Activated CD4-positive, CD25-positive, alpha-beta regulatory T cell treated with anti-CD3 and anti-CD28 coated beads, Interleukin-2, amount 50 U/mL, for 16 hours (primary cell): ENCODE data around the gene HAT1.

Source experiments
- DNase-seq: peaks from one replicate; pipeline ENCODE4 v3.0.0-alpha.2; 2020; ENCODE audit warnings: low read depth, low spot score

Gene HAT1

DNA sequence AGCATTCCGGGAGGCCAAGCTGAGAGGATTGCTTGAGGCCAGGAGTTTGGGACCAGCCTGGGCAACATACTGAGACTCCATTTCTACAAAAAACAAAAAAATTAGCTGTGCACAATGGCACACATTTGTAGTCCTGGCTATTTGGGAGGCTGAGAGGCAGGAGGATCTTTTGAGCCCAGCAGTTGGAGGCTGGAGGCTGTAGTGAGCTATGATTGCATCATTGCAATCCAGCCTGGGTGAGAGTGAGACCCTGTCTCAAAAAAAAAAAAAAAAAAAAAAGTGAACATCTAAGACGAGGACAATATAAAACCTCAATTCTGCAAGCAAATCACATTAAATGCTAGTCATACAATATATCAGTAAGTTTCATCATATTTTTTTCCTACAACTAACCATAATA is 2.8 kb upstream of the HAT1 start:
- DNase-seq, result no peak

DNA sequence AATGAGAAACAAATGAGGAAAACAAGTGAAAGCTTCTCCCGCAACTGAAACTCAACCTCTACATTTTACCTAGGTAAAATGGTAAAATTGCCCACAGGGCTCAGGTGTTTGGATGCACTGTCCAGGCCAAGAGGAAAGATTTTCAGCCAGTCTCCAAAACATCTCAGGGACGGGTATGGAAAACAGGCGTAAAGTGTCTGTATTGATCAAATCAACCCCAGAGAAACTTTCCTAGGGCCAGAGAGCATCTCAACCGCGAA is 361 bp upstream of the HAT1 start:
- DNase-seq, result no peak

DNA sequence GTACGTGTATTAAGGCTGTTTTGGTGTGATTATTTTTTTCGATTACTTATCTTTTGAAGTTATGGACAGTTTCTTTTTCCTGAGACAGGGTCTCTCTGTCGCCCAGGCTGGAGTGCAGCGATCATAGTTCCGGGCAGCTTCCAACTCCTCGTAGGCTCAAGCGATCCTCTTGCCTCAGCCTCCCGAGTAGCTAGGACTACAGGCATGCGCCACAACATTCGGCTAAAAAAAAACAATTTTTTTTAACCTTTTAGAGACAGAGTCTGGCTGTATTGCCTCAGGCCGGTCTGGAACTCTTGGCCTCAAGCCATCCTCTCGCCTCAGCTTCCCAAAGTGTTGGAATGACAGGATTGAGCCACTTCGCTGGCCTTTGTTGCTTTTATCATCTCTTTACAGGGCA is 945 bp downstream of the HAT1 start:
- no peak for DNase-seq

DNA sequence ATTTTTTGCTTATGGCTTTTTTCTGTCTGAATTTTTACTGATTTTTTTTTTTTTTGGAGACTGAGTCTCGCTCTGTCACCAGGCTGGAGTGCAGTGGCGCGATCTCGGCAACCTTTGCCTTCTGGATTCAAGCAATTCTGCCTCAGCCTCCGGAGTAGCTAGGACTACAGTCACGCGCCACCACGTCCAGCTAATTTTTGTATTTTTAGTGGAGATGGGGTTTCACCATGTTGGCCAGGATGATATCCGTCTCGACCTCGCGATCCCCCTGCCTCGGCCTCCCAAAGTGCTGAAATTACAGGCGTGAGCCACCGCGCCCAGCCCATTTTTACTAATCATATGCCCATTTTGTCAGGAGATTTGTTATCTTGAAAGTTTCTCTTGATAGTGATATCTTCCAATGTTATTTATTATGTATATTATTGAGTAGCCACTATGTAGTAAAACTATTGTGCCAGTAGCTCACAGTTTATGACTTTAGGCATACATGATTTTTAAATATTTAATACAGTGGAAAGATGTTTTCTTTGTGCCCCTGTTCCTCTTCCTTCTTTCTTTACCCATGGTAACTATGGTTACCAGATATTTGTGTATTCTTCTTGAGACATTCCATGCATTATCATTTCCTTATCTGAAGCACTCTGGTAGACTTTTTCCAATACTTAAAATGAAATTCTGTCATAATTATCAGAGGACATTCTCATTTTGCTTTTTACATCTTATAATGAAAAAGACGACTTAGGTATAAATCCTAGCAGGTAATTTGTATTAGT is 2.1 kb downstream of the HAT1 start:
- no peak for DNase-seq

DNA sequence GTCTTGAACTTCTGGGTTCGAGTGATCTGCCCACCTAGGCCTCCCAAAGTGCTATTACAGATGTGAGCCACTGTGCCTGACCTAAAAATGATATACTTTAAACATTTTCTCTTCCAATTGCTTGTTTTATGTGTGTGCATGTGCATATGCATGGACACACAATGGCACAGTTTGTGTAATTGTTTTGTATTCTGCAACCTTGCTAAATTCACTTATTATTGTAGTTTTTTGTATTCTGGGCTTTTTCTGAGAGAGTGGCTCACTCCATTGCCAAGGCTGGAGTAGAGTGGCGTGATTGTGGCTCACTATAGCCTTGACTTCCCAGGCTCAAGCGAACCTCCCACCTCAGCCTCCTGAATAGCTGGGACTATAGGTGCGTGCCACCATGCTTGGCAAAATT is 8.1 kb downstream of the HAT1 start:
- no peak for DNase-seq

DNA sequence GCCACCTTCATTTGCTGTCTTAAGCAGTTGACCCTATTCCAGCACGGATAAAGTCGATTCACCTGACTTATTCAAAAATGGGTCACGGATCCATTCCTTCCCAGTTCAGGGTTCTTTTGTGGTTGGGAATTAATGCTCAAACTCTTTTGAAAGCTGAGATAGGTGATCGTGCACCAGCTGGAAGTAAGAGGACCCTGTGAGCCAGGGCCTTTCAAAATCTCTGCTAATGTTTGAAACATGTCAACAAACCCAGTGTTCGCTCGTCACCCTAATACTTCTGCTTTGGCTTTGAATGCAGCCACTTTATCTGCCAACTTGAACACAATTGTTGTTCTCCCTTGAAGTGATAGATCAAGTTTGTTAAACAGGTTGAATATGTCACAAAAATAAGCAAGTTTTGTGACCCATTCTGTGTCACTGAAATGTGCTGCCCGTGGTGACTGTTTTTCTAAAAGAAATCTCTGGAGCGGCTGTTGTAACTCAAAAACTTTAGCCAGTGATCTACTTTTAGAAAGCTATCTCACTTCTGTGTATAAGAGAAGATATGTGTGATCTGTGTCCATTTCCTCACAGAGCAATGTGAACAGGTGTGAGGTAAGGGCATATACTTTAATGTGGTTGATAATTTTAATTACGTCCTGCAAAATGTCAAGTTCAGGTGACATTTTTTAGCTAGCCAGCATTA is 16.9 kb downstream of the HAT1 start:
- no peak for DNase-seq

DNA sequence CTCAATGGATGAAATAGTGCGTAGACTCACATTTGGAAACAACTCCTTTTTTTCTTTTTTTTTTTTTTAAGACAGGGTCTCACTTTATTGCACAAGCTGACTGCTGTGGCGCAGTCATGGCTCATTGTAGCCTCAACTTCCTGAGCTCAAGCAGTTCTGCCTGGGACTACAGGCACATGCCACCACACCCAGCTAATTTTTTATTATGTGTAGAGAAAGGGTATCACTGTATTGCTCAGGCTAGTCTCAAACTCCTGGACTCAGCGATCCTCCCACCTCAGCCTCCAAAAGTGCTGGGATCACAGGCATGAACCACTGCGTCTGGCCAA is 17.4 kb downstream of the HAT1 start:
- no peak for DNase-seq

DNA sequence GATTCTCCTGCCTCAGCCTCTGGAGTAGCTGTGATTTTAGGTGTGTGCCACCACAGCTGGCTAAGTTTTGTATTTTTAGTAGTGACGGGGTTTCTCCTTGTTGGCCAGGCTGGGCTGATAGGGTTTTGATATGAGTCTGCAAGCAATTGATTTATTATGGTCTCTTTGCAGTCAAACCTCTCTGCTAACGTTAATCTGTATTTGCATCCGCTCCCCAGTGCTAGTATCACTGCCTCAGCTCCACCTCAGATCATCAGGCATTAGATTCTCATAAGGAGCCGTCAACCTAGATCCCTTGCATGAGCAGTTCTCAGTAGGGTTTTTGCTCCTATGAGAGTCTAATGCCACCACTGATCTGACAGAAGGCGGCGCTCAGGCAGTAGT is 19.0 kb downstream of the HAT1 start:
- DNase-seq, result no peak

DNA sequence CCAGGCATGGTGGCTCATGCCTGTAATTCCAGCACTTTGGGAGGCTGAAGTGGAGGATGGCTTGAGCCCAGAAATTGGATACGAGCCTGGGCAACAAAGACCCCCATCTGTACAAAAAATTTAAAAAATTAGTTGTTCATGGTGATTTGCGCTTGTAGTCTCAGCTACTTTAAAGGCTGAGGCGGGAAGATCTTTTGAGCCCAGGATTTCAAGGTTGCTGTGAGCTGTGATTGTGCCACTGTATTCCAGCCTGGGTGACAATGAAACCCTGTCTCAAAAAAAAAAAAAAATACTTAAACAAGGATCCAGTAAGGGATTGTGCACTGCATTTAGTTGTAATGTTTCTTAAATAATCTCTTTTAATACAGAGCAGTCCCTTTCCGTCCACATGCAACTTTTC is 21.6 kb downstream of the HAT1 start:
- DNase-seq, result no peak

DNA sequence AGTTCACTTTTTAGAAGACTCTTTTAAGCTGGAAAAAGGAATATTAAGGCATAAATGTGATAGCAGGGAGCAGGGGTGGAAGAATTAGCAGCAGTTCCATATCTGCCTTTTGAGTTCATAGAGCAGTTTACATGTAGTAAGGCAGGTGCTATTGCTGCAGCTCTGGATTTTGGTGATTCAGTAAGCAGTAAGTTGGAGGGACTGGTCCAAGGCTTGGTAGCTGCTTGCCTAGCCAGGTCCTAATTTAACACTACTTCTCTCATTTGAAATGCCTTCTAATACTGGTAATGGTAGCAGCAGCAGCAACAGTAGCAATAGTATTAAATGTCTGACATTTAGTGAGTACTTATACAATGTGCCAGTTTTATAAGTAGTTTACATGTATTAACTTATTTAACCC is 30.0 kb downstream of the HAT1 start:
- DNase-seq, result no peak

DNA sequence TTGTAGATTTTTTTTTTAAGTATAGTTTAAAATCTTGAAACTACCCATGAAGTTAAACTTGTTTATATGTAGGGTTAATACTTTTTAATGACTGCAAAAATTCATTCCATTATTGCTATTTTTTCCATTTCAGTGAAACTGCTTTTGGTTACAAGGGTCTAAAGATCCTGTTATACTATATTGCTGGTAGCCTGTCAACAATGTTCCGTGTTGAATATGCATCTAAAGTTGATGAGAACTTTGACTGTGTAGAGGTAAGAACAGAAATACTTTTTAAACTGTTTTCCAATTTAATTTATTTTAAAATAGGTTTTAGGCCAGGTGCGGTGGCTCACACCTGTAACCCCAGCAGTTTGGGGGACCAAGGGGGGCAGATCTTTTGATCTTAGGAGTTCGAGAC is 30.5 kb downstream of the HAT1 start:
- no peak for DNase-seq

DNA sequence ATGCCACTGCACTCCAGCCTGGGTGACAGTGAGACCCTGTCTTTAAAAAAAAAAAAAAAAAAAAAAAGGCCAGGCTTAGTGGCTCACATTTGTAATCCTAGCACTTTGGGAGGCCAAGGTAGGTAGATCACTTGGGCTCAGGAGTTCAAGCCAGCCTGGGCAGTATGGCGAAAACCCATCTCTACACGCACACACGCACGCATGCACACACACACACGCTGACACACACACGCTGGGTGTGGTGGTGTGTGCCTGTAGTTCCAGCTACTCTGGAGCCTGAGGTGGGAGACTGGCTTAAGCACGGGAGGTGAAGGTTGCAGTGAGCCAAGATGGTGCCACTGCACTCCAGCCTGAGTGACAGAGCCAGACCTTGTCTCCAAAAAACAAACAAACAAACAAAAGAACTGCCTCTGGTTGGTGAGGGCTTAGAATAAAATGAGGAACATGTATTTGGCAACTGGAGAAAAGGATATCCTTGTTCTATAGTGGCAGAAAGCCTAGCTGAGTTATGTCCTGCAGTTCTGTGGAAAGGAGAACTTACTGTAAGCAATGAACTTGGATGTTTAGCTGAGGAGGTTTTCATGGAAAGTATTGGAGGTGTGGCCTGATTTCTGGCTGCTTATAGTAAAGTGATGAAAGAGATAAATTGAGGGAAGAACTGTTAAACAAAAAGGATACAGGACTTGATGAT is 34.0 kb downstream of the HAT1 start:
- DNase-seq, result no peak

DNA sequence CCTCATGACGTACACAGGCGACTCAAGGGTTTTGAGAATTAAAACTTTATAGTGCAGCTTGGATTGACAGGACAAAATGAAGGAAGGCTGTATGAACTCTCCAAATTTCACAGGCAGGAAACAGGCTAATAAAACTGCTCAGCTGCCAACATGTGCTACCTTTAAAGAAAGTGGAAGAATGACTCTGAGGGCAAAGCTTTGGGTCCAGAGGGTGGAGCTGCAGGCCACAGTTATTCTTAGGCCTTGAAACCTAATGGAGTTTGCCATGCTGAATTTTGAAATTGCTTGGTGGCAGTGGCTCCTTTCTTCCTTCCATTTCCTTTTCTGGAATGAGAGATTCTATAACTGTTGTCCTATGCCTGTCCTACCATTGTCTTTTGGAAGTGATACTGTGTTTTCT is 34.8 kb downstream of the HAT1 start:
- no peak for DNase-seq

DNA sequence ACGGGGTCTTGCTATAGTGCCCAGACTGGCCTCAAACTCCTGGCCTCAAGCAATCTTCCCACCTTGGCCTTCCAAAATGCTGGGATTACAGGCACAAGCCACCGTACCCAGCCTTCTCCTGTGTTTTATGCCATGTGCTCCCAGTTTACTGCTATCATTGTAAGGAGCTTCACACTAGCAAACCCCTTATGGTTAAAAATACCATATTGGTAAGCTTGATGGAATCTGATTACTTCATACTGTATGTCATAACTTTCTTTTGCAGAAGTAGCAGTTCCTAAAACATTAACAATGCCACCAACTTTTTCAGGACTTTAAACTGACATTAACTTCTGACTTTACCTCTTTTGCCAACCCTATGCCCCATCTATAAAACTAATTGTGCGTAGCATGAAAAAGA is 36.2 kb downstream of the HAT1 start:
- no peak for DNase-seq

DNA sequence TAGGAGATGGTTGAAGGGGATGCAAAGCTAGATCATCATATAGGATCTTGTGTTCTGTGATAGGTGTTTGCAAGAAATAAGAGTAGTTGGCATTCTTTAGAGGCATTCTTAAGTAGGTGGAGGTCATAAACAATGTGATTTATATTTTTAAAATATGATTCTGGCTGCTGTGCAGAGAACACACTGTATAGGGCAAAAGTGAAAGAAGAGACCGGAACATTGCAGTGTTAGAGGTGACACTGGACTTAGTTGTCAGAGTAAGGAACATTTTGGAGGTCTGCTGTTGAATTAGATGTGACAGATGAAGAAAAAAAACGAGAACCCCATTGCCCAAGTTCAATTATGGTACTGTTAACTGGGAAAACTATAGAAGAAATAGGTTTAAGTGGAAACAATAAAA is 37.7 kb downstream of the HAT1 start:
- DNase-seq, result no peak

DNA sequence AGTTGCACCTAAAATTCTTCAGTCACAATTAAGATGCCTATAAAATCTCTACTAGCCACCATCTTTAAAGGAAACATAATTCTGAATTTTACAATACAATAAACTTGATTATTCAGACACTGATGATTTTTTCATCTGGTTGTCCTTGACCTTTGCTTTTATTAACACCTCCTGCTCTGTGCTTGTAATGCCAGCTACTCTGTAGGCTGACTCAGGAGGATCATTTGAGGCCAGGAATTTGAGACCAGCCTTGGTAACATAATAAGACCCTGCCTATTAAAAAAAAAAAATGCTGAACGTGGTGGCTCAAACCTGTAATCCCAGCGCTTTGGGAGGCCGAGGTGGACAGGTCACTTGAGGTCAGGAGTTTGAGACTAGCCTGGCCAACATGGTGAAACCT is 38.3 kb downstream of the HAT1 start:
- no peak for DNase-seq

DNA sequence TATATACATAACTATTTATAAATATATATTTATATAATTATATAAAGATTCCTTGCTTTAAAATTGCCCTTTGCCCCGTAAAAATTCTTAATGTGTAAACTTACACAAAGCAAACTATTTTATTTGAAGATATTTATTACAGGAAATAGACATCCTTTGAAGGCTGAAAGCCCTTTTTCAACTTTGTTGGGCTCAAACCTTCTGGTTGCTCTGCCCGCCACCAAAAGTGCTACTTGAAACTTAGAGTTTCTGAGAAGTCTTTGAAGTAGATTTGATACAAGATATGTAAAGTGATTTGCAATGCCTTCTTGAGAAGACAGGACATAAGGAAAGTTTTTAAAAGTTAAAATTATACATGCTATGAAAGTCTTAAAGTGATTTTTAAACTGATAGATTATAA is 40.9 kb downstream of the HAT1 start:
- no peak for DNase-seq

DNA sequence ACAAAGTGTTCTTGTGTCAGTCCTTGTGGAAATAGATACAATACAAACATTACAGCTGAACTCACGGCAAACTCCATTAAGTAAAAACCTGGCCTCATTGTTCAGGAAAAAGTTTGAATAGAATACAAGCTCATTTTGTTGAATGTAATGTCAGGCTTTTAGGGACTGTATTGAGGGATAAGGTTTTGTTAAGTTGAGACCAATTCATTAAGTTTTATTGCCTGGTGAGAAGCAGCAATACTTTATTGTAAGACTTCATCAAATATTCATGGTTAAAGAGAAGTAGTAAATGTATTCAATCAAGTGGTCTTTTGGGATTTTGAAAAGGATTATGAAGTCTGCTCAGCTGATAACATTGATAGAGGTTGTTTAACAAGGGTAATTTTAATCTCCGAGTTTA is 42.0 kb downstream of the HAT1 start:
- no peak for DNase-seq

DNA sequence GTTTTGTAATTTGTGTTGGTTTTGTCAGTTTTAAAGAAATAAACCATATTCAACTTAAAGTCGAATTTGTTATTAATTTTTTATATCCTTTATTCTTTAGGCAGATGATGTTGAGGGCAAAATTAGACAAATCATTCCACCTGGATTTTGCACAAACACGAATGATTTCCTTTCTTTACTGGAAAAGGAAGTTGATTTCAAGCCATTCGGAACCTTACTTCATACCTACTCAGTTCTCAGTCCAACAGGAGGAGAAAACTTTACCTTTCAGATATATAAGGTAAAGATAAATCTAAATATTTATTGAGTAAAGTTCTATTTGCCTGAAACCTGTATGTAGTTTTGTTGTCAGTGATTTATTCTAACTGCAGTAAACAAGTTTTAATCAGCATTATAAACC is 43.0 kb downstream of the HAT1 start:
- DNase-seq, result no peak

DNA sequence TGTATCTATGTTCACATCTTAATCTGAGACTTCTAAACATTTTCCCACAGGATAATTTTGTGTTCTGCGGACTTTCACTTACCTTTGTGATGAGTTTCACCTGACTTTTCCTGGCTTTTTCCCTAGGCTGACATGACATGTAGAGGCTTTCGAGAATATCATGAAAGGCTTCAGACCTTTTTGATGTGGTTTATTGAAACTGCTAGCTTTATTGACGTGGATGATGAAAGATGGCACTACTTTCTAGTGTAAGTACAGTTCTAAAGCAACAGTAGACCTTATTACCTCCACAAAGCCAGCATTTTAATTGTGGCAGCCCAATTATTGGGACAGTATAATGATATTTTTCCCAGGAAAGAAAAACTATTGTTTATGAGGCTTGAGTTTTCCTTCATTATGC is 43.4 kb downstream of the HAT1 start:
- DNase-seq, result no peak

DNA sequence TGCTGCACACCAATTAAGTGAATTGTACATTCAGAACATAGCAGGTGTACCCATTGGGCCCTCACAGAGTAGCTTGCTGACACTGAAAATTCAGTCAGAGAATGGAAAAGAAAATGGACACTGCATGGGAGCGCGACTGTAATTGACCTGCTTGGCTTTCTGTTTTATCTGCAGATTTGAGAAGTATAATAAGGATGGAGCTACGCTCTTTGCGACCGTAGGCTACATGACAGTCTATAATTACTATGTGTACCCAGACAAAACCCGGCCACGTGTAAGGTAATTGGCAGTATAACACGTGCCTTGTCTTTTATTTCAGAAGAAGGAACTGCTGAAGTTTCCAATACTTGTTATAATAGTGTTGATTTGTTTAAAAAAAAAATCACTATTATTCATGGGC is 44.0 kb downstream of the HAT1 start:
- DNase-seq, result no peak

DNA sequence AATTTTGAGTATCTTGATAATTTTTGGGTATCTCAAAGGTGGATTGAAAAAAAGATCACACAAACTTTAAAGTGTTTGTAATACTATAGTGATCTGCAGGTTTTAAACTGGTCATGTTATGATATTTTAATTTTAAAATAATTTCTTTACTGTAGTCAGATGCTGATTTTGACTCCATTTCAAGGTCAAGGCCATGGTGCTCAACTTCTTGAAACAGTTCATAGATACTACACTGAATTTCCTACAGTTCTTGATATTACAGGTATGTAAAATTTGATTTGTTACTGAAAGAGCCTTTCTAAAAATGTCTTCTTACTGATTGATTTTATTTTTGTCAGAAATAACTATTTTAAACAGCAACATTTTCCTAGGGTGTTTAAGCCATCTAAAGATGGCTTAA is 44.4 kb downstream of the HAT1 start:
- DNase-seq, result no peak

DNA sequence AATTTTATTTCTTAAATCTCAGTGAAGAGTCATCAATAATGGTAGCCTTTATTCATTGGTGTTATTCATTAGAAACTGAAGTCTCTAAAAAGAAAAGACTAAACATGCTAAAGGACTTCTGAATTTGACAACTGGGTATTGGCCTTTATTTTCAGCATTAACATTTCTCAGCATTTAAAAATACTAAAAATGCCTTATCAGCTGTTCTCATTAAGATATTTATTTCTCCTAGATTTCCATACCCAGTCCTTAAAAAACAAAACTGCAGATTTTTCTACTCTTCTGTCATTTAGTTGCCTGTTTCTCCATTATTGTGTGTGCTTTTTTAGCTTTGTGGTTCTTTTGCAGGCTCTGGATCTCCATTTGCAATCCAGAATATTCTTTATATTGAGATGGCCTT is 46.2 kb downstream of the HAT1 start:
- no peak for DNase-seq
